ENCODE data around the gene HOXD9.
A peak's percentile ranks its signal among the peaks of the same experiment; 100 is the strongest.

Gene HOXD9

GRCh38 chr2:176124947-176125771 lies 2.6 kb downstream of the HOXD9 start:
- DNase-seq (ENCODE audit: low read depth), result no peak

DNA sequence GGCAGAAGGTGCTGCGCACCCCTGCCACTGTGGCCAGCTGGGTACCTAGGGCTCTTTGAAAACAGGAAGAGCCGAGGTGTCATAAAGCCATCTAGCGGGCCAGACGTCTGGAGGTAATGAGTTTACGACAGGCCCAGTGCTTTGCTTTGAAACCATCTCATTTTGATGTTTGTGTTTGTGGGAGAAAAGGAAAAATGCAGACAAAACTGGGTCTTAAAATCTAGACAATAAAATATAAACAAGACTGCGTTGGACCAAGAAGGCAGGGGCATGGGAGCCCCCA lies 3.2 kb downstream of the HOXD9 start:
- DNase-seq (ENCODE audit: low read depth), result no peak

- peak; percentile 44 for DNase-seq (ENCODE audit: low read depth)
These were observed 4.6 kb downstream of the HOXD9 start for GRCh38 chr2:176126929-176127773.

DNA sequence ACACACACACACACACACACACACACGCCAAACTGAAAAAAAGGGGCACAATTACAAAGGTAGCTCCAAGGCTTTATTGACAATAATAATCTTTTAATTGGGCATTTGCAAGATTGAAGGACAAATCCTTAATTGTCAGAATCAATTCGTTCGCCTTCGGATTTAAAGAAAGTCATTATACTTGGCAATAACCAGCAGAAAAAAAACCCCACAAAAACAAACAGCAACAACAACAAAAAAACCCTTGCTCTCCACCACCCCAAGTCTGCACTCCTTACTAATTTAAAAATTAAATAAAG lies 5.2 kb downstream of the HOXD9 start:
- no peak for DNase-seq (ENCODE audit: low read depth)

- no peak for DNase-seq (ENCODE audit: low read depth)
These were observed 5.9 kb downstream of the HOXD9 start for GRCh38 chr2:176128172-176128981.

DNA sequence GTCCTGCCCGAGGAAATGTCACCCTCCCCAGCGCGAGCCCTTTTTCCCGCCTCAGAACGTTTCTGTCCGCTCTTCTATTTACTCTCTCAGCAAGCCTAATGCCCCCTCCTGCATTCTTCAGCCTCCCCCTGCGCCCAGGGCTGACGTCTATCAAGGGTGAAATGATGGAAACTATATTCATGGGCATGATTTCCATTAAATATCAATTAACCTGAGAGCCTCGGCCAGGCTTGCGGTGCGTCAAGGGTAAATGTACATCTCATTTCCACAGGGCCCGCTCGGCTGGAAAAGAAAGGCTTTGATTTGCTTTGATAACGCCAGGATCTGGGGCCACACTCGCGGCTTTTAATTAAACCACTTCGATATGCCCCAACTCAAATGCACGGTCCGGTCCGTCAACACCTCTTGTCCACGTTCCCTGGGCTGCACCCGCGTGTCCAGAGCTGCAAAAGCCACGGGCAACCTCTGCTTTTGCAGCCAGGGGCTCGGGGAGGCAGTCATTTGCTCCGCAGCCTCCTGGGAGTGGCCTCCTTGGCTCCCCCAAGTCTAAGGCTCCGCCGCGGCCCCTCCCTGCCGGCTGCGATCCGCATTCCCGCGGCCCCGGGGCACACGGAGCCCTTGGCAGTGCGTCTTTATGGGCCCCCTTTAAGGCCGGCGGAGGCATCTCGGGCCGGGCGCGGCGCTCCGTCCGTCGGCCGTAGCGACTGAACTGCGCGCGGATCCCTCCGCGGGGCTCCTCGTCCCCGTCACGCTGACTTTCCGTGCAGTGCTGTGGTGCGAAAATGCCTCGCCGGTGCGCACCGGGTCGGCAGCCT lies 6.7 kb downstream of the HOXD9 start, which contains the start of gene HOXD8:
Gene HOXD8, plus strand, starts transcription at position 724 of the 815 bp plus-strand sequence. CDS start 662 bp downstream, outside the sequence.
- DNase-seq (ENCODE audit: low read depth), result peak; percentile 72

DNA sequence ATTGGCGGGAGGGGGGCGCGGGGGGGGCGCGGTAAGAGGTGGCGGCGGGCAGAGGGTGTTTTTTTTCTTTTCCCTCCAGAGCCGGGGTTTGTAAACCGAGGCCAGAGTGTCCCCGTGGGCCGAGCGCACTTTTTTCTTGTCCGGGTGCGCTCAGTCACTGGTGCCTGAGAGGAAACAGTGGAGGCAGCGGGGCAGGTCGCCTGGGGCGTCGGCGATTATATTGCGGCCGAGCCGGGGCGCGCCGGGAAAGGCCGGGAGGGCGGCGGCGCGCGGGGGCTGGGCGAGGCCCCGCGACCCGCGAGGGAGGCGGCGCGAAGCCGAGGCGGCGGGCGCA lies 7.3 kb downstream of the HOXD9 start:
- DNase-seq (ENCODE audit: low read depth), result no peak

- DNase-seq (ENCODE audit: low read depth), result peak; percentile 29
These were observed 7.8 kb downstream of the HOXD9 start for GRCh38 chr2:176130147-176130956.

DNA sequence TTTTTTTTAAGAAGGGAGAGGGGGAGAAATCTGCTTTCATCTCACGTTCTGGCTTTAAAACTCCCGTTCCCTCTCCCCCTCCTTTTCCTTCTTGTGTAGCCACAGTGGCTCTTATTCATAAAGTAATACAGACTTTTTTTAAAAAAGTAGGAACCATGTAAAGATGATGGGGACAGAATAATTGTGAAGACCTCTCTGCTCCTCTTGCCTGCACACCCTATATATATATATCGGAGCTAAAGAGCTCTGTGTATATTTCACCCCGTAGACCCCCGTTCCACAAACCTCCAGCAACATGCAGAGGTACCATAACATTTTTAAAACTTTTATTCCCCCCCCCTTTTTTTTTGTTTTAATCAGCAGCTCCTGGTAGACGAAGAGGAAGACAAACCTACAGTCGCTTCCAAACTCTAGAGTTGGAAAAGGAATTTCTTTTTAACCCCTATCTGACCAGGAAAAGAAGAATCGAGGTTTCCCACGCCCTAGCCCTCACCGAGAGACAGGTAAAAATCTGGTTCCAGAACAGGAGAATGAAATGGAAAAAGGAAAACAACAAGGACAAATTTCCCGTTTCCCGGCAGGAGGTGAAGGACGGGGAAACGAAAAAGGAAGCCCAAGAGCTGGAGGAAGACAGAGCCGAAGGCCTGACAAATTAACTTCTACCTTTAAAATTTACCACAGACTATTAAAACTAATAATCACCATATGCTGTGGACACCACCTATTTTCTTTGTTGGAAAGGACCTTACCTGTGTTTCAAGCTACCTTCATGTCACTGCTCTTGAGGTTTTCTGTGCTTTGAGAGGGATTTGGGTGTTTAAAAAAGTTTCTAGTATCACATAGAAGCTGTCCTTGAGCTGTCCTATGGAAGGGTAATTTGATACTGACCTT lies 8.7 kb downstream of the HOXD9 start:
- no peak for DNase-seq (ENCODE audit: low read depth)

GRCh38 chr2:176131848-176132158 lies 9.3 kb downstream of the HOXD9 start:
- no peak for DNase-seq (ENCODE audit: low read depth)

- no peak for DNase-seq (ENCODE audit: low read depth)
These were observed 10.0 kb downstream of the HOXD9 start for GRCh38 chr2:176132205-176133171.

DNA sequence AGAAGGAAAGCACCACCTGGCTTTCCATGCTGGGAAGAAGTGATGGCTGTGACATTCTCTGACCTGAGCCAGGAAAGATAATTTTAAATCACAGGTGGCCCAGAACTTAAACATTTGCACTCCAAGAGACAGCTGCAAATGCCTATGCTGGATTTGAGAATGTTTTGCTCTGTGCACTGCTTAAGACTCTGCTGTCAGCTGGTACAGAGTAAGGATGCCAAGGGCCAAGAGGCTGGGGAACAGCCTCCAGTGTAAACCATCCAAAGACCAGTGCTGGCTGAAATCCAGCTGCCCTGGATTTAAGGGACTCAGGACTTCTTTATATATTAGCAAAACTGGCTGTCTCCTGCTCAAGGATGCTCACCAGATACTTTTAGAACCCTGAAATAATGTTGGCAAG lies 10.9 kb downstream of the HOXD9 start:
- DNase-seq (ENCODE audit: low read depth), result no peak

GRCh38 chr2:176134035-176134434 lies 11.5 kb downstream of the HOXD9 start:
- DNase-seq (ENCODE audit: low read depth), result no peak

- no peak for DNase-seq (ENCODE audit: low read depth)
These were observed 12.5 kb downstream of the HOXD9 start for GRCh38 chr2:176135035-176135440.

DNA sequence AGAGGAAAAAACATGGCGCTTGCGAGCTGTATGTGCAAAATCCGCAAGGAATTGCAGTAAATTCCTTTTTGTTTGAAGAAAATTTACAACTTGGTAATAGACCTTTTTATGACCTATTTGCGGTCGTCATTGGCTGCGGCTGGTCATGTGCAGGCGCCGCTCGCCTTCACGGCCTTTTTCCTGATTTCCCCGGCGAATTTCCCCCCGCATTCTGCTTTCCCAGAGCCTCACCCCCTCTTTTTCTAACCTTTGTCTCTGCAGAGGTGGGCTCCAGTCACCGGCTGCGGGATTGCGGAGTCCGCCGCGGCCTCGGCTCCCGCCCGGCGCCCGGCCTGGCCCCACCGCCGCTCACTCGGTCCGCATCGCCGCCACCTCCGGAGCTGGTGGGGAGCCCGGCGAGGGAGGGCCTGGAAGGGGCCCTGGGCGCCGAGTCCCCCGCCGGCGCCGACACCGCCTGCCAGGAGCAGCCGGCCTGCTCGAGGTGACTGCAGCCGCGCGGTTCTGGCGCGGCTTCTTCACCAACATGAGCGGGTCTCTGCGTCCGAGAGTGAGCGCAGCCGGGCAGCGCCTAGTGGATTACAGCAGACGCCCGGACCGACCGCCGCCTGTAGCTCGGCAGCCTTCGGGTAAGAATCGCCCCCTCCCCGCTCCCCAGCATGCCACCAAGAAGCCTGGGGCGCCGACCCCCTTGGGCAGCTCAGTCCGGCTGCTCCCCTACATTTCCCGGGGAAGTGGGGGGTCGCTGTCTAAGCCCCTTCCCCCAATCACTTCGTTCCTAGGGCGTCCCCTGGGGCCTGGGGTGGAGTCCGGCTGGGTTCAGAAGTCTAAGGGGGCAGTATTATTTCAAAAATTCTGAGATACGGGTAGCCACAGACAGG lies 14.1 kb downstream of the HOXD9 start:
- DNase-seq (ENCODE audit: low read depth), result peak; percentile 51

DNA sequence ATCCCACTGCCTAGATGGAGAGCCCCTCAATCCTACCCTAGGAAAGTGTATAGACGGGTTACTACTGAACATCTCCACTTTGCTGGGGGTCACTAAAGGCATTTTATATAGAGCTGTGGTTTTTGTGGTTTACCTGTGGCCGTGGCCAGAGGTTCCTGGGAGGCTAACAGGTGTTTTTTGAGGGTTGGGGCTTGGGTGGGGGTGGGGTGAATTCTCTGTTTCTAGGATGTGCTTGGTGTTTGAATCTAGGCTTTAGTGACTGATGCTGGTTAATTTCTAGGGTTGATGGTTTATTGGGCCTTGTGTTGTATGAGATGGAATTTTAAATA lies 14.7 kb downstream of the HOXD9 start:
- no peak for DNase-seq (ENCODE audit: low read depth)

- DNase-seq (ENCODE audit: low read depth), result no peak
These were observed 15.4 kb downstream of the HOXD9 start for GRCh38 chr2:176137906-176138305.

DNA sequence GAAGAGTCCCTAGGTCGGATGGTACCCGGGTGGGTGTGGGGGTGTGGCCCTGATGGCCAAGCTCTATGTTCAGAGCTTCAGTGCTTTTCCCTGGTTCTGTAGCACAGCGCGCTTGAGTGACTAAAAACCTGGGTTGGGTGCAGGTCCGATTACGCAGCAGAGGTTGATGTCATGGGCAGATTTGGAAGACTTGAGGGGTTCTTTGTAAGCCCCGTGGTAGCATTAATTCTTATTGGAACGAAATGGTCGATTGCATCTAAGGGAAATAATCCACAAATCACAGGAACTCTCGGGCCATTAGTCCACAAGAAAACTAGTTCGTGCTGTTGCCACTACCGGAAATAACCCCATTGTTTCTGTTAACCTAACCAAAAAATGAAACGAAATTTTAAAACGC lies 16.0 kb downstream of the HOXD9 start:
- no peak for DNase-seq (ENCODE audit: low read depth)
